D721Med (cell line): ENCODE data around the gene BTG2.

Experiments used
- DNase-seq: peaks from one replicate; pipeline ENCODE4 v3.0.0; 2011; ENCODE audit warnings: low spot score; ENCODE audit not compliant: insufficient read length
- FAIRE-seq: peaks from 2 replicates; lab custom pipeline; 2011; peaks lifted over from hg19 to GRCh38; lab: Jason Lieb, UNC
- CTCF ChIP-seq: IDR thresholded peaks from 2 replicates; pipeline ENCODE4 v1.5.1; 2012; ENCODE audit warnings: mild to moderate bottlenecking, control low read depth; ENCODE audit not compliant: insufficient read depth; ENCODE audit errors: missing control alignments

Gene BTG2

GRCh38 chr1:203288400-203288799 lies 16.9 kb upstream of the BTG2 start:
- TF ChIP-seq CTCF: no peak
- no peak for FAIRE-seq
- DNase-seq: no peak

GRCh38 chr1:203289281-203289981 lies 15.9 kb upstream of the BTG2 start:
- no peak for FAIRE-seq

GRCh38 chr1:203289982-203290260 lies 15.4 kb upstream of the BTG2 start:
- no peak for TF ChIP-seq CTCF
- no peak for DNase-seq

More at GRCh38 chr1:203289281-203289981, 15.9 kb upstream of the BTG2 start:
- DNase-seq: no peak
- no peak for TF ChIP-seq CTCF

GRCh38 chr1:203290261-203291089 lies 14.8 kb upstream of the BTG2 start:
- TF ChIP-seq CTCF: no peak
- peak; percentile 99 for DNase-seq
- no peak for FAIRE-seq

More at GRCh38 chr1:203289982-203290260, 15.4 kb upstream of the BTG2 start:
- no peak for FAIRE-seq

- no peak for TF ChIP-seq CTCF
- DNase-seq: no peak
- no peak for FAIRE-seq
Observed at GRCh38 chr1:203291201-203292096, 13.9 kb upstream of the BTG2 start.

DNA sequence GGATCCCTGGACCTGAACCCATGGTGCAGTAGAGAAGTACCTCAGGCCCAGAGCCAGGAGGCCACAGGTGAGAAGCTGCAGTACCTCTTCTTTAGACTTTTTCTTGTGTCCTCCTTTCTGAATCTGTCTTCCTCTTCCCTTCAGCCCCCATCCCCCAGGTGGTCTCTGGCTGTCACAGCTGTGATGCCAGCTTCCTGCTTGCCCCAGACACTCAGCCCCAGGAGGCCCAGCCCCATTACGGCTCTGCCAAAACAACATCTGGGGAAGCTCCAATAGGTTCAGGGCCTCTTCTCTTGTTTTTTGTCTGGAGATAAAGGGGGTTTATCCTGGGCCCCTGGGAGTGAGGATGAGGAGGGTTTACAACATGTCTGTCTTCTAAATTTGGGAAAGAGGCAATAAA lies 9.5 kb upstream of the BTG2 start:
- DNase-seq (no peak), FAIRE-seq (no peak)
- no peak for TF ChIP-seq CTCF
